Aorta (tissue), 5 donors: Measurements from ENCODE around the gene DNAJC16. TPM values are rescaled to one million over a fixed set of nuclear protein-coding genes. Genes with fewer than 3 reads are reported as not detected.

Source experiments
- ATAC-seq: fragments of 200-7000 bp; cut with Tn5 transposase; one replicate; pipeline ENCODE4 v1.9.1; 2022; ENCODE audit warnings: moderate library complexity; ENCODE audit not compliant: low FRiP score
- DNase-seq, 2 donors: peaks; one replicate each; pipeline ENCODE4 v3.0.0-alpha.2; 2020
- H3K27ac ChIP-seq, 2 donors: one replicate each; pipeline ENCODE4 v1.5.1; 2013; ENCODE audit warnings: low read length in 2 of 2, mild to moderate bottlenecking in 2 of 2, moderate library complexity in 2 of 2, control low read depth in 1 of 2, inconsistent platforms in 1 of 2, low read depth in 1 of 2
- H3K27me3 ChIP-seq, 2 donors: one replicate each; pipeline ENCODE4 v1.6.1; 2013; ENCODE audit warnings: control low read depth in 1 of 2, low read length in 1 of 2, mild to moderate bottlenecking in 1 of 2, moderate library complexity in 1 of 2; ENCODE audit not compliant: insufficient read depth in 2 of 2, control insufficient read depth in 1 of 2
- H3K36me3 ChIP-seq, 2 donors: one replicate each; pipeline ENCODE4 v1.6.1; 2013; ENCODE audit warnings: control low read depth in 1 of 2, low read length in 1 of 2, mild to moderate bottlenecking in 1 of 2; ENCODE audit not compliant: insufficient read depth in 2 of 2, control insufficient read depth in 1 of 2
- H3K4me1 ChIP-seq, 2 donors: one replicate each; pipeline ENCODE4 v1.6.1; 2013; ENCODE audit warnings: low read length in 2 of 2, control low read depth in 1 of 2, mild to moderate bottlenecking in 1 of 2, moderate library complexity in 1 of 2; ENCODE audit not compliant: insufficient read depth in 2 of 2, control insufficient read depth in 1 of 2
- H3K4me3 ChIP-seq, 2 donors: one replicate each; pipeline ENCODE4 v1.5.1; 2013; ENCODE audit warnings: low read length in 2 of 2, control low read depth in 1 of 2, mild to moderate bottlenecking in 1 of 2
- H3K9me3 ChIP-seq: one replicate; pipeline ENCODE4 v1.6.1; 2013; ENCODE audit warnings: mild to moderate bottlenecking, low read length; ENCODE audit not compliant: control insufficient read depth
- WGBS, 2 donors: extraction: QIAGEN DNeasy Blood & Tissue Kit; methylation state at CpG; one replicate each; pipeline ENCODE4 v1.1.7; 2013; 5-methylcytosine and 5-hydroxymethylcytosine counted together
- intact Hi-C, 2 donors: fragments of 100-400 bp; cut with DNase I; formaldehyde crosslinking; loops; one replicate each; pipeline versions ENCODE4 v1.14.2 to v1.15.0; 2022
- polyA plus RNA-seq, 2 donors: library from polyadenylated mRNA; stranded (reverse); fragments of 200-250 nt; gene quantifications; one replicate each; pipeline ENCODE4 v1.2.3, GENCODE V29; 2013
- total RNA-seq, 2 donors: library from RNA; stranded (reverse); fragmentation: NEBNext Ultra II Directional; extraction: Animal tissue kit (Norgen Biotek cat#: 25700); gene quantifications; one replicate each; pipeline ENCODE4 v1.2.1, GENCODE V29; 2021
- donor health status: healthy with polysubstance abuse.
- donor health status: Bipolar disorder and iron deficiency.
- donor health status: DM: no; HTN: no; CAD: no.
- donor health status: DM: no; HTN: no; CAD: no.
- donor health status: DM: yes; HTN: yes; CAD: no.

Gene DNAJC16
- total and polyA plus RNA-seq, 4 donors, result 3.9 to 19.9 (median 14.6) TPM

DNA sequence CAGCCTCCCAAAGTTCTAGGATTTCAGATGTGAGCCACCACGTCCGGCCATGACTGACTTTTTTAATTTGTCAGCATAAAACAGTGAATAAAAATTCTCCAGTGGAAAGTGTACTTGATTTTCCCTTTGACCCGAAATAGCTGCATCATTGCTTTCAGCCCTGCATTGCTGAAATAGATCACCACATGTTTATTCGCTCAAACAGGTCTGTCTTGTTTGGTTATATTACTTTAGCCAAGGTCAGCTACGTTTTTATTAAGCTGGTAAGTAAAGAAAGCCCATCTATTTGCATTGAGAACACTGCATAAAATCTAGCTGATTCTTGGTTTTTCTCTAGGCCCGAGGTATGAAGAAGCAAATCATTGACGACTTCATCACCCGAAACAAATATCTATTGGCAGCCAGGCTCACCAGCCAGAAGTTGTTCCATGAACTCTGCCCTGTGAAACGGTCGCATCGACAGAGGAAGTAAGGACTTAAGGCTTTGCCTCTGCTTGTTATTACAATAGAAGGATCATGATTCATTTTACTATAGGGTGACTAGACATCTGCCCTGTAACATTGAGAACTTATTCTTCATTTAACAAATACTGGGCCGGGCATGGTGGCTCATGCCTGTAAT, 32.7 kb downstream of the DNAJC16 start:
- Histone ChIP-seq H3K4me3 (no peak overlapping the region), H3K36me3 (peaks cover 4% of the 10 kb centered on the region in 2 donors), H3K27me3 (no peaks in the 10 kb centered on the region), H3K9me3 (no peaks in the 10 kb centered on the region), H3K27ac (no peak overlapping the region), H3K4me1 (no peaks in the 10 kb centered on the region)
- intact Hi-C loops, result no loop called here
- DNase-seq (no peak), ATAC-seq (no peak)
- 88 to 89% methylated on average over 12 of the region's 12 CpGs for WGBS, 2 donors

DNA sequence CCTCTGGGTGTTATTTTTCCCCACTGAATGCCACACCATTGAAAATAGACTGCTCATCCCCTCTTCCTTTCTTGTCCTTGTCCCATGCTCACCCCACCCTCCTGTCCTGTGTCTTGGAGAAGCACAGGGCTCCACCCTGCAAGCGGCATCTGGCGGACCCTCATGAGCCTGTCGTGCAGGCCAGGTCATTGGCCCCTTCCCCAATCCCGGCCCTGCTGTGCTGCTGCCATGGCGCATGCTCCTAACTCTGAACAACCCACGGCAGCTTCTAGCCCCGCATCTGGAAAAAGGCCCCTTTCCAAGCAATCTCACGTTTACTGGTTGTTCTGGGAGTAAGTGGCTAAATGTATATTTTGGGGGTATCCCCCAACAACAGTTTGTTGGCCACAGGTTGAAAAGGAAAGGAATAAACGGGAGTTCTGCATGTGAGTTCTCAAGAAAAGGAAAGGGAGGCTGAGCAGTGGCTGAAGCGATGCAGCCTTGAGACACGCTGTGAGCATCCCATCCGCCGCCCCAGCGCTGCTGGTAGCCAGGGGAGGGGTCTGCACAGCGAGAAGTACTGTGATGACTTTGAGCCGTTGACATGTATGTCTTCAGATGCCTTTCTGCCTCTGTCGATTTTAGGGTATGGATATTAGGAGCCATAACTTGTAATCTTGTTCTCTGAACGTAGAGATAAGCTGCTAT, 41.9 kb downstream of the DNAJC16 start:
- Histone ChIP-seq H3K27ac (no peak overlapping the region), H3K4me3 (no peak overlapping the region), H3K27me3 (no peaks in the 10 kb centered on the region), H3K36me3 (peaks cover 4 to 9% of the 10 kb centered on the region in 2 donors), H3K9me3 (no peaks in the 10 kb centered on the region), H3K4me1 (no peaks in the 10 kb centered on the region)
- ATAC-seq (no peak), DNase-seq (peak in 1 of 2 donors; percentile 50)
- 91 to 92% methylated on average over 18 of the region's 18 CpGs for WGBS, 2 donors
- intact Hi-C loops, result no loop called here

DNA sequence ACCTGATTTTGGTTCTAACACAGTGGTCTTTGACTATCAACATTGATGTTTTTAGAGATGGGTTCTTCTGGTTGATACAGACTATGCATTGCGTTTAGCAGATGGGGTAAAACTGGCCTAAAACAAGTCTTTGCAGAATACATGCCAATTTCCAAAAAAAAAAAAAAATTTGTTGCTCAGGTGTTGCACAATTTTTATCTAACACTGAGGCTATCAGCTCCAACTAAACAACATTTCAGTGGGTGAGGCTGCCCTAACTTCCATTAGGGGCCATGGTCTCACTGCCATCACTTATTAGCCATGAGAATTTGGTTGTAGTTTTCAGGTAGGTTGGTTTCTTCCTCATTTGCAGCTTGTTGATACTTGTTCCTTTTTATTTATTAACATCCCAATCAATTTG, 44.2 kb downstream of the DNAJC16 start:
- DNase-seq, result no peak
- ATAC-seq, result no peak

DNA sequence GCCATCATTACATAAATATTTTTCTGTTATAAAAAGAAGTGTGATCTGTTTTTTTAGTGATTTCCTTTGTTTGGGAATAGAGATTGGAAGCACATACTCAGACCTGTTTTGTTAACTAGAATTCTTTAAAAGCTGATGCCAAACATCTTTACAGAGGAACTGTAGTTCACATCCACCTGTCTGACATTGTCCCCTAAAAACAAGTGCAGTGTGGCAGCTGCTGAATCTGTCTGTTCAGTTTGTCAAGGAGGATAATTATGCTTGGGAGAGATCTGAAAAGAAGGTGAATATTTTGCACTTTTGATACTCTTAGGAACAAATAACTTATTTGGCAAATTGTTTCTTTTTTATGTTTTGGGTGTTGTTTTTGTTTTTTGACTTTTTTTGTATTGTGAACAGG, 44.6 kb downstream of the DNAJC16 start:
- no peaks in the 10 kb centered on the region for H3K9me3 ChIP-seq
- peaks cover 4 to 5% of the 10 kb centered on the region in 2 donors for H3K36me3 ChIP-seq
- DNase-seq (no peak), ATAC-seq (no peak)
- H3K27me3 ChIP-seq, result no peaks in the 10 kb centered on the region
- no peak overlapping the region for H3K4me3 ChIP-seq
- no peaks in the 10 kb centered on the region for H3K4me1 ChIP-seq
- intact Hi-C loops, result no loop called here
- no peak overlapping the region for H3K27ac ChIP-seq

More for the DNA sequence above, 44.2 kb downstream of the DNAJC16 start:
- H3K27ac ChIP-seq, result no peak overlapping the region
- intact Hi-C loops, result no loop called here
- H3K4me1 ChIP-seq, result no peaks in the 10 kb centered on the region
- 91 to 100% methylated on average over 1 of the region's 1 CpG for WGBS, 2 donors
- H3K4me3 ChIP-seq, result no peak overlapping the region
- no peaks in the 10 kb centered on the region for H3K9me3 ChIP-seq
- peaks cover 4 to 7% of the 10 kb centered on the region in 2 donors for H3K36me3 ChIP-seq
- H3K27me3 ChIP-seq, result no peaks in the 10 kb centered on the region

DNA sequence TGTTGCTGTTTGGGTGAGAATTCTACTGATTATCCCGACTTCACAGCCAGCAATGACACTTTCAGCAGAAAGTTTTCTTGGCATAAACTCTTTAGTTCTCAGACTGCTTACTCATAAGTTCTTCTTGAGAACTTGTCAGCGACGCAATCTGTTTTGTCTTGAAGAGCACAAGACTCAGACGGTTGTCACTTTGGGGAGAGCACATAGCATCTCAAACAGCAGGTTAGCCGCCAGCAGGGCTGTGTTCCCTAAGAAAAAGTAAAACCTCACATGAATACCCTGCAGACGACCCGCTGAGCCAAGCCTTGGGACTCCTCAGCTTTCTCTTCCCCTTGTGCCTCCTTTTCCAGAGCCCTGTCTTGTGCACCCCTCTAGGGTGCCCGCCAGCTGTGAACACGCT, 46.8 kb downstream of the DNAJC16 start:
- no peak for ATAC-seq
- WGBS, 2 donors, result 17 to 23% methylated on average over 9 of the region's 9 CpGs
- no peak overlapping the region for H3K4me3 ChIP-seq
- H3K27me3 ChIP-seq, result no peaks in the 10 kb centered on the region
- H3K36me3 ChIP-seq, result peaks cover 1 to 4% of the 10 kb centered on the region in 2 donors
- DNase-seq, result peak in 1 of 2 donors; percentile 71
- no peak overlapping the region for H3K27ac ChIP-seq
- H3K9me3 ChIP-seq, result no peaks in the 10 kb centered on the region
- intact Hi-C loops, result no loop called here
- H3K4me1 ChIP-seq, result no peaks in the 10 kb centered on the region

DNA sequence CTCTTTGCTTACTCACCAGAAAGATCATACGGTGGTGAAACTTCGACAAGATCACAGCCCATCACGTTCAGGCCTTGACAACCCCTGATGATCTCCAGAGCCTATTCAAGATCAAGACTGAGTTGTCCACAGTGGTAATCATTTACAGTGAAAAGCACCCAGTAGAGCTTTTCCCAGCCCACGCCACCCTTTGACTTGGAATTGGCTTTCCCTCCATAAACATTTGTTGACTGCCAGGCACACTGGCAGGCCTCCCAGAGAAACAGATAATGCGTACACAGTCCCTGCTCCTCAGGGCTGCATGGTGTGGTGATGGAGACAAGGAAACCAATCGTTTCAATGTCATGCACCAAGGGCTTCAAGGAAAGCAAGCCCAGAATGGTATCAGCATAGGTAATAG, 48.1 kb downstream of the DNAJC16 start:
- H3K27me3 ChIP-seq, result no peaks in the 10 kb centered on the region
- H3K9me3 ChIP-seq, result no peaks in the 10 kb centered on the region
- no peak overlapping the region for H3K27ac ChIP-seq
- no peaks in the 10 kb centered on the region for H3K36me3 ChIP-seq
- DNase-seq, result peak in 1 of 2 donors; percentile 32
- intact Hi-C loops, result no loop called here
- 16 to 17% methylated on average over 6 of the region's 6 CpGs for WGBS, 2 donors
- H3K4me1 ChIP-seq, result no peaks in the 10 kb centered on the region
- no peak for ATAC-seq
- H3K4me3 ChIP-seq, result no peak overlapping the region

DNA sequence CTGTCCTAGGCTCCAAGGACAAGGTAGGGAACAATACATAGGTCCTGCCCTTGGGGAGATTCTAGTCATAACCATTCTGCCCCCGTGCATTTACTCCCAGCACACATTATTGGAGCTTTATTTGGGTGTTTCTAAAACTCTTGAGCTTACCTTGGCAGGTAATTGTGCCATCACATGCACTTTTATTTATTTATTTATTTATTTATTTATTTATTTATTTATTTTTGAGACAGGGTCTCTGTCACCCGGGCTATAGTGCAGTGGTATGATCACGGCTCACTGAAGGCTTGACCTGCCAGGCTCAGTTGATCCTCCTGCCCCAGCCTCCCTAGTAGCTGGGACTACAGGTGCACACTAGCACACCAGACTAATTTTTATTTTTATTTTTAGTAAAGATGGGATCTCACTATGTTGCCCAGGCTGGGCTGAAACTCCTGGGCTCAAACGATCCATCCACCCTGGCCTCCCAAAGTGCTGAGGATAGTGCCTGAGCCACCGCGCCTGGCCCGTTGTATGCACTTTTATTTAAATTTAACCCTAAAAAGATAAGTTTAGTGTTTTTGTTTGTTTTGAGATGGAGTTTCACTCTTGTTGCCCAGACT, 49.0 kb downstream of the DNAJC16 start:
- 91 to 97% methylated on average over 7 of the region's 7 CpGs for WGBS, 2 donors
- Histone ChIP-seq H3K27me3 (no peaks in the 10 kb centered on the region), H3K4me3 (no peak overlapping the region), H3K9me3 (no peaks in the 10 kb centered on the region), H3K27ac (no peak overlapping the region), H3K4me1 (no peaks in the 10 kb centered on the region), H3K36me3 (no peaks in the 10 kb centered on the region)
- ATAC-seq (no peak), DNase-seq (peak in 1 of 2 donors; percentile 60)
- intact Hi-C loops, result no loop called here

DNA sequence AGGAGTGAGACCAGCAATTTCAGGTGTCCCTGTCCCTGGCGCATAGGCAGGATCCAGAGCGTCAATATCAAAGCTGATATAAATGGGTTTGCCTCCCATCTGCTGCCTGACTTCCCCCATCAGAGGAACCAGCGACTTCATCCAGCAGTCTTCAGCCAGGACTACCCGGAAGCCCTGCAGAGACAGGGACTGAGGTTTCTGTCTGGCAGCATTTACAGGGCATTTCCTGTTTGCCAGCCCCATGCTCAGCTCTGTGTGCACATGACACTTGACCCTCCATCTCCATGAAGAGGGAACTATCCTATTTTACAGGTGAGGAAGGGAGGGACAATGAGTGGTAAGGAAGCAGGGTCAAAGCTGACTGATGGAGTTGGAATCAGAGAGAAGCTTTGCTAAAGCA, 51.0 kb downstream of the DNAJC16 start:
- Histone ChIP-seq H3K9me3 (no peaks in the 10 kb centered on the region), H3K36me3 (no peaks in the 10 kb centered on the region), H3K27ac (no peak overlapping the region), H3K27me3 (no peaks in the 10 kb centered on the region), H3K4me1 (no peaks in the 10 kb centered on the region), H3K4me3 (no peak overlapping the region)
- ATAC-seq (no peak), DNase-seq (peak in 1 of 2 donors; percentile 7)
- intact Hi-C loops, result no loop called here
- 76 to 92% methylated on average over 4 of the region's 4 CpGs for WGBS, 2 donors
